Activated CD8-positive, alpha-beta memory T cell treated with anti-CD3 and anti-CD28 coated beads for 1 hour (primary cell): ENCODE data around the gene SEC63.
A peak's percentile ranks its signal among the peaks of the same experiment; 100 is the strongest.
"Not testable (repeated sequence)": the region's sequence is repeated elsewhere in the genome, so short reads cannot be mapped to it uniquely, and the experiment has no call there.

Source experiments
- DNase-seq, 2 donors: peaks; one replicate each; pipeline ENCODE4 v3.0.0-alpha.2; 2020; ENCODE audit warnings: low read depth in 1 of 2; ENCODE audit errors: extremely low read depth in 1 of 2

Gene SEC63

DNA sequence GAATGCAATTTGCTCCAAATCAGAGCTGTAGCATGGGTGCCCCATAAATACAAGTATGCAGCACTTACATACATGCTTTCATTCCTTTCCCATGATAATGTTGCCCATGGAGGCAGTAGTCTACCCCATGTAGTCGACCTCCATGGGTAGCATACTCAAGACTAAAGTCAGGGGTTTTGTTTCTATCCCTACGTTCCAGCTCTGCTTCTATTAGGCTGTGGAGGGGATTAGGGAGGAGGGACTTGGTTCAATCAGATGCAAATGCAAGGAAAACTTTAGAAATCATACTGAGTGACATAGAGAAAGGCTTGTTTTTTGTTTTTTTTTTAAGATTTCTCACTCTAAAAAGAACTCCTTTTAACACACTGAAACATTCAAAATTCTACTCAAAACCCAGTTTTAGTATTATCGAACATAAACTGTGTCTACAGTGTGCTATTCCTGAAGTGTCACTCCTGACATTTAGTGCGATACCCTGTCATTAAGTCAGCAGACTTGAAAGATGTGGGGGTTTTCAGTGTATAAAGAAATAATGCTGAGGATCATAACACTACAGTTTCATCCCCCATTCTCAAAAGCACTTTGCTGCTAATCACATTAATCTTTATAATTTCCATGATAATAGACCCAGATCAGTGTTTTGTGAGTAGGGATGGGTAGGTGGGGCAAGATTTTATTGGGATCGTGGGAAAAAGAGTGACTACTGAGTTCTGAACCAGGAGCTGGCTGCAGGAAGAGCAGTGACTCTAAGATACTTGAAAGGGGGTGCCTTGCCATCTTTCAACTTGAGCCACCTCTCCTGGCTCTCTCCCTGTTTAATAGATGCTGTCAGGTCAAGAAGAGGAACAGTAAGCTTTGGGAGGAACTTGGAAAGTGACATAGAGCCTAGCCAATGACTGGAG, 93.5 kb downstream of the SEC63 start:
- no peak for DNase-seq

DNA sequence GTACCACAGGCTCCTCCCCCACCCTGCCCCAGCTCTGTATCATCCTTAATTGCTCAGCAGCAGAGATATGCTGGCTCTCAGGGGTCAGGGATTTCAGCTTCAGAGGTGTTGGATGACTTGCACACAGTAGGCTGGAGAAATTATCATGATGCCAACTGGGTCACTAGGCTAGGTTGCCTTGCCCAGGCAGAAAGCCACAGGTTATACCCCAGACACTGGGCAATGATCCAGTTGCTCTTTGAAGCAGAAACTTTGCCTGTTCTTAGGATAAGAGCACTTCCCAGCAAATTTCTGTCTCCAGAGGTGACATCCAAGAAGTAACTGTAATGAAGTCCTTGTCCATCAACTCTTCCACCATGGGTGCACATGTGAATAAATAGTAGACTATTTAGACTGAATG, 95.6 kb downstream of the SEC63 start:
- no peak for DNase-seq

DNA sequence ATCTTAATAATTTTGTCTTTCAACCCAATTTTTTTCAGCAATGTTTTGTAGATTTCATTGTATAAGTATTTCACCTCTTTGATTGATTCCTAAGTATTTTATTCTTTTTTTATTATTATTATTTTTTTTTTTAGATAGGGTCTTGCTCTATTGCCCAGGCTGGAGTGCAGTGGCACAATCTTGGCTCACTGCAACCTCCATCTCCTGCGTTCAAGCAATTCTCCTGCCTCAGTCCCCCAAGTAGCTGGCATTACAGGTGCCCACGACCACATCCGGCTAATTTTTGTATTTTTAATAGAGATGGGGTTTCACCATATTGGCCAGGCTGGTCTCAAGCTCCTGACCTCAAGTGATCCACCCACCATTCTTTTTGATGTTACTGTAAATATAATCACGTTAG, 97.0 kb downstream of the SEC63 start:
- not testable (repeated sequence) for DNase-seq

DNA sequence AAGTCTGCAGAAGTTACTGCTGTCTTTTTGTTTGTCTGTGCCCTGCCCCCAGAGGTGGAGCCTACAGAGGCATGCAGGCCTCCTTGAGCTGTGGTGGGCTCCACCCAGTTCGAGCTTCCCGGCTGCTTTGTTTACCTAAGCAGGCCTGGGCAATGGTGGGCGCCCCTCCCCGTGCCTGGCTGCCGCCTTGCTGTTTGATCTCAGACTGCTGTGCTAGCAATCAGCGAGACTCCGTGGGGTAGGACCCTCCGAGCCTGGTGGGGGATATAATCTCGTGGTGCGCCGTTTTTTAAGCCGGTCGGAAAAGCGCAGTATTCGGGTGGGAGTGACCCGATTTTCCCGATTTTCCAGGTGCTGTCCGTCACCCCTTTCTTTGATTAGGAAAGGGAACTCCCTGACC, 97.9 kb downstream of the SEC63 start:
- not testable (repeated sequence) for DNase-seq

DNA sequence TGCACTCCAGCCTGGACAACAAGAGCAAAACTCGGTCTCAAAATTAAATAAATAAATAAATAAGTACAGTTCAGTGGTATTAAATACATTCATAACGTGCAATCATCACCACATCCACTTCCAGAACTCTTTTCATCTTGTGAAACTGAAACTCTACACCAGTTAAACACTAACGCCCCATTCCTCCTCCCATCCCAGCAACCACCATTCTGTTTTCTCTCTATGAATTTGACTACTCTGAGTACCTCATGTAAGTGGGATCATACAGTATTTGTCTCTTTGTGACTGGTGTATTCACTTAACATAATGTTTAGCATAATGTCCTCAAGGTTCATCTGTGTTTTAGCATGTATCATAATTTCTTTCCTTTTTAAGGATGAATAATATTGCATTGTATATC, 104.8 kb downstream of the SEC63 start:
- DNase-seq: no peak

DNA sequence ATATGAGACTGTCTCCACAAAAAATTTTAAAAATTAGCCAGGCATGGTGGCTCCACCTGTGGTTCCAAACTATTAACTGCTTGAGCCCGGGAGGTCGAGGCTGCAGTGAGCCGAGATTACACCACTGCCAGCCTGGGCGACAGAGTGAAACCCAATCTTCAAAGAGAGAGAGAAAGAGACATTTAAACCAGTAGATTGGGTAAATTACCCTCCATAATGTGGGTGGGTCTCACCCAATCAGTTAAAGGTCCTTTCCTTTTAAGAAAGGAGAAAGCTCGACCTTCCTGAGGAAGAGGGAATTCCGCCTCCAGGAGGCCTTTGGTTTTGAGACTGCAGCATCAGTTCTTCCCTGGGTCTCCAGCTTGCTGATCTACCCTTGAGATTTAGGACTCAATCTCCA, 108.7 kb downstream of the SEC63 start:
- no peak for DNase-seq

DNA sequence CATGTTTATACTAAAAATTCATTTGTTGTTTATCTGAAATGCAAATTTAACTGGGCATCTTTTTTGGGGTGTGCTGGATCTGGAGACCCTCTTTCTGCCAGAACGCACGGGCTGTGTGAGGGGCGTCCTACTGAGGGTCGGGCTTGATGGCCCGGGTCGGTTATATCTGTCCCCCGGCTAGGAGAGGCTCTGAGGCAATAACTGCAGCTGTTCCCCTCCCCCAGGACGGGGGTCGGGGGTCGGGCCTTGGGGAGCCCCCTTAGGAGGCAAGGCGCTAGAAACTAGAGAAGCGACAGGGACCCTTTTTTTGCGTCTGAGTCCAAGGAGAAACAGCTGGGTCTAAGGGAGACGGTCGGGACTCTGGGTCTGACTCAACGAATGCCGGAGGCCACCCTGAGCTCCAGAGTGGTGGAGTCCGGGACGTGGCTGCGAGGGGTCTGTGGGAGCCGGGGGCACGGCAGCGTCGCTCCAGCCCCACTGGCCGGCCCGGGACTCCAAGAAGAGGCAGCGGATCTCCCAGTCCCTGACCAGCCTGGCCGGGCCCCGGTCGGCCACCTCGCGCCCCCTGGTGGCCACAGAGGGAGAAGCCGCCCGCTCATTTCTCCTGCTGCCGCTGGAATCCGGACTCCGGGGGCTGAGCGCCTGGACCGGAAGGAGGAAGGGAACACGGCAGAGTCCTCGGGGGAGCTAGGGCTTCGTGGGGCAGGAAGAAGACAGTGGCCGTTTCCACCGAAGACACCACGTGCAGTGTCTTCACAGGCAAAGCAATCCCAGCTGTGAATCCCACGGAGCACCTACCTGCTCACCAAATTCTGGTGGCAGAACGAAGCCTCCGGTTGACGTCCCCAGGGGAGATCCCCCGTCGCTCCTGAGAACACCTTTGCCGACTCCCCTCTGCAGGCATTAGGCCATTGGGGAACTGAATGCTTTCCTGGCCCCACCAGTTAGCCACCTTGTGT, 109.9 kb downstream of the SEC63 start:
- peak; percentile 53 to 75 for DNase-seq

DNA sequence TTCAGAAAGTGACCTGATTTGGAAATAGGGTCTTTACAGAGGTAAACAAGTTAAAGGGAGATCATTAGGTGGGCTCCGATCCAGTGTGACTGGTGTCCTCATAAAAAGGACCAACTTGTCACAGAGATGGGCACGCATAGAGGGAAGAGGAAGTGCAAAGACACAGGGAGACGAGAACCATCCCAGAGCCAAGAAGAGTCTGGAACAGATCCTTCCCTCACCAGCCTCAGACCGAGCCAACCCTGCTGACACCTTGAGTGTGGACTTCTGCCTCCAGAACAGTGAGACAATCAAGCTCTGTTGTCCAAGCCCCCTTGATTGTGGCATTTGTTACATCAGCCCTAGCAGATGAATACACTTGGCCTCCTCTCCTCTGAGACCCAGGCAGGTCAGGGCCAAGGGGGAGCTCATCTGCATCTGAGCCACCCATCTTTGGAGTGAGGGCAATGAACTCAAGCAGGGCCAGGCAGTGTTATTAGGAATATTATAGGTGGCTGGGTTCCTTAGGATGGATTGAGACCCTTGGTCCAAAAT, 111.7 kb downstream of the SEC63 start:
- no peak for DNase-seq

DNA sequence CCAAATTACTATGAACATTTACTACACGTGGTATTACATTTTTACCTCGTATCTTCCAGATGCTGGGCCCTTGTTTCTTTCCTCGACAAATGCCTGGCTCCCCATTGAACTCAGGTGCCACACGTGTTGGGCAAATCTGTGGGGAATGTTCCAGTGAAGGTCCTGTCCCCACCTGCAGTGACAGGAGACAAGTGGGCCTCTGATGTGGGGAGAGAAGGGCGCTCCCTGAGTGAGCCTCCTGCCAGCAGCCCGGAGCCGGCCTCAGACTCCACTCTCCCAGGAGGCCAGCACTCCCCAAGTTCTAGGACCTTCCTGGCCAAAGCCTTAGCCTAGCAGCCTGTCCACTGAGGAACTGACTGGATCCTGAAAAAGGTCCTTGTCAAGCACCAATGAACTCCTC, 112.2 kb downstream of the SEC63 start:
- DNase-seq: no peak

DNA sequence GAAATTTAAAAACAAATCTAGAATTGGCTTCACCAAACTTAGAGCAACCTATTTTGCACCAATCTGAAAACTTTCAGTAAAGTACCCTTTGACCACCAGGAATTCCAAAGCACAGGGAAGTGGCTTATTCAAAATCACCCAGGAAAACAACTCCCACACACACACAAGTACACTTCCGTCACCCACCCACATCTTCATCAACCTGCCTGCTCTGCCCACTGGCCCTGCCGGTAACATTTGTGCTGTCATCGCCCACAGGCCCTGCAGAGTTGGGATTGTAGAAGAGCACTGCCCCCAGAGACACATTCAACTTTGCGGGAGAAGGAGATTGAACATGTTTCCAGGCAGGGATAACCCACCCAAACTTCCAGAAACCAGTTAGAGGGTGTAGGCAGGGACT, 114.6 kb downstream of the SEC63 start:
- no peak for DNase-seq

DNA sequence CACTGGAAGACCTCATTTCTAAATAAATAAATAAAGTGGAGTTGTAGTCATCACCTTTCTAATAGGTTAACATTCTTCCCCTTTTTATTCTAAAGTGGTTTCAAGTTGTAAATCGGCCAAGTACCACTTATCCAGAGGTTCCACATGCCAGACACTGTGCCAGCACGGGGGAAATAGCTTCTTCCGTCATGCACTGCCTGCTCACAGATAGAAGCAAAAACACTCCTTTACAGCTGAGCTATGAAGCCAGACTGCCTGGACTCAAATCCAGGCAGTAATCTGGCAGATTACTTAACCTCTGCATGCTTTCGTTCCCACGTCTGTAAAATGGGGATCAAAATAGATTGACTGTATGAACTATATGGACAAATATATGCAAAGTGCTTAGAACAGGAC, 116.7 kb downstream of the SEC63 start:
- DNase-seq: no peak

DNA sequence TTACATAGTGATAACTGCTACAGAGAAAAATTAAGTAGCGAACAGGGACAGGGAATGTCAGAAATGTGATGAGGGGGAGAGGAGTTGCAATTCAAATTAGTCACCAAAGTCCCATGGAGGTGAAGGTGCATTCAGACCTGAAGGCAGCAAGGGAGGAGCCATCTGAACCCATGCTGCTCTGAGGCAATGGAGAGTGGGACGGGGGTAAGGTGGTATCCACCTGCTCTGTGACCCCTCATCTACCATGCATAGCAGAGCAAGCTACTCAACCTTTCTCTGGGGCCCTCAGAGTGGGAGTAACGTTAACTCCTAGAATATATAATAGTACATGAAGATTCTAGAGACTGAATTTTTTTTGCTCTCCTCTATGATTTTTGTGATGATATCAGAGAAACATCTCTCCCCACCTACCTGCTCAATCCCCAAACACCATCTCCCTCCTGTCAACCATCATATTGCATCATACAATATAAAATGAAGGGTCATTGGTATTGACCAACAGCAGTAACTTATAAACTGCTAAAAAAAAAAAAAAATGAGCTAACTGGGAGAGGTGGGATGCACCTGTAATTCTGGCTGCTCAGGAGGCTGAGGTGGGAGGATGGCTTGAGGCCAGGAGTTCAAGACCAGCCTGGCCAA, 117.3 kb downstream of the SEC63 start:
- no peak for DNase-seq

DNA sequence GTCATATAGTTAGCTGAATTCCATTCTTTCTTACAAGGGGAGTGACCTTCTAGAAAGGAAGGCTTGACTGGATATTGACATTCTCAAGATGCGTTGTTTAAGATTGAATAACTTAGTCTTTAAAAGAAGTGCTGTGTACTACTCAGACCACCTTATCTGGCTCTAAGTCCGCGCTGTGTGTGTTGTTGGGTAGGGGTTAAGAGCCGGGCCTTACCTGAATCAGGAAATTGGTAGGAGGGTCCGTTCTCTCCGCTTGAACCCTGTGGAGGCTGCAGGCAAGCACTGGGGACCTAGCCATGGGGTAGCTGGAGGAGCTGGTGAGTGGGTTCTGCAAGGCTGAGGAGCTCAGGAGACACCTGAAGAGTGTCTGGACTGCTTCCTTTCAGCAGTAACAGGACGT, 124.9 kb downstream of the SEC63 start:
- DNase-seq: no peak

DNA sequence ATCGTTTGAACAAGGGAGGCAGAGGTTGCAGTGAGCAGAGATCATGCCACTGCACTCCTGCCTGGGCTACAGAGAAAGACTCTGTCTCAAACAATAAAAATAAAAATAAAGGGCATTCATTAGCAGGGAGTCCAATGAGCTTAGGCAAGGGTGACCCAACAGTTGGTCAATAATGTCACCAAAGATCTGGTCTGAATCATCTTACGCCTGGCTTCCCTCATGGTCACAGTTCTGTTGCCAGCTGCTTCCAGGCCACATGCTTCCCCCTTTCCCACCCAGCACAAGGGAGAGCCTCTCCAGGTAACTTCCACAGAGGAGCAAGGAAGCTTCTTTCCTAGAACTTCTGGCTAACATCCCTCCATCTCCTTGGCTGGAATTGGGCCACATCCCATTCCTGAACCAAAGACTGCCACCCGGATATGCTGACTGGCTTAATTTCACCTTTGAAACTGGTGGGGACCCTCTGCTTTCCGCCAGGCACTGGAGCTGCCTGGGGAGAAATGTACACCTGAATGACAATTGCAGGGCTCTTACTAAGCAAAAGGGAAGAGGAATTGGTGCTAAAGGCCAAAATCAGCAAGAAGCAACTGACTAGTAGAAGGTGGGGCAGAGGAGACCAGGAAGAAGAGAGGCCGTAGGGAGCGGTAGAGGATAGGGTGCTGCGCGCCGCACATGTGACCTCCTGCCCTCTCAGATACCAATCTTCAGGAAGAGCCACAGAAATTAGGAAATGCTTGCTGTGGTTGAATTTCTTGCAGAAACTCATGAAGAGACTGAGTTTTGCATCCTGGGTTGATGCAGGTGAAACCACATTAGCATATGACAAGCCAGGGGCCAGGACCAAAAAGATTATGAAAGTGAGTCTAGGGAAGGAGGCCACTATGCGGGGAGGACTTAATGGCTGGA, 125.6 kb downstream of the SEC63 start:
- no peak for DNase-seq

DNA sequence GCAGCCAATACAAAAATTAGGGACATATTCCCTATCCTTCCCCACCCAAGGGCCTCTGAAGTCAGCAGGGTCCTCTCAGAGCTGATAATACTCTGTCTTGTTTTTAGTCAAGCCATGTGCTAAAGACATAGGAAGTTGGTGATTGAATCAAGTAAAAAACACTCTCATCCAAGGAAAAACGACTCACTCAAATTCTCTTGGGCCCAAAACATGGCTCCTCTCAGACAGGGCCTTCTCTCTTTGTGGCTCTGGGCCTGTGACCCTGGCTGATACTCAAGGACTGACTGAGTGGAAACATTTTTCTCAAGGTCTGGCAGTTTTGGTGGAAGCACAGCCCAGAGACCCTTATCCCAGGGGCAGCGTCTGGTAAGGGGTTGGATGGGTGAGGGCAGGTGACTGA, 127.9 kb downstream of the SEC63 start:
- DNase-seq: no peak

DNA sequence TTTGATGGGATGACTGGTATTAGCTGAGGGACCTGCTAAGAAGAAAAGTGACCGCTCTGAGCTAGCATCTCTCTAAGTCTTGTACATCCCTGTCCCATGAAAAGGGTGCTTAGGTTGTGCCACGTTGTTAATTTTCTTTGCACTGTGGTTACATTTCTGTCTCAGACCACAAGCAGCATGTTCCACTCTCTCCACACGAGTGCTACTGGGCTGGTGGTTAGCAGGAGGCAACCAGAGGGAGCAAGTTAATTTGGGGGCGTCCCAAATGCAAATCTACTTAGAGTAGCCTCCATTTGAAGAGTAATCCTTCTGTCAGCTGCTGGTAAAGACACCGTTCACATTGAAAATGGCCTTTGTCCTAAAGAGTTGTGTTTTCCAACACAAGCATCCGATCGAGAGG, 130.5 kb downstream of the SEC63 start:
- DNase-seq: no peak

DNA sequence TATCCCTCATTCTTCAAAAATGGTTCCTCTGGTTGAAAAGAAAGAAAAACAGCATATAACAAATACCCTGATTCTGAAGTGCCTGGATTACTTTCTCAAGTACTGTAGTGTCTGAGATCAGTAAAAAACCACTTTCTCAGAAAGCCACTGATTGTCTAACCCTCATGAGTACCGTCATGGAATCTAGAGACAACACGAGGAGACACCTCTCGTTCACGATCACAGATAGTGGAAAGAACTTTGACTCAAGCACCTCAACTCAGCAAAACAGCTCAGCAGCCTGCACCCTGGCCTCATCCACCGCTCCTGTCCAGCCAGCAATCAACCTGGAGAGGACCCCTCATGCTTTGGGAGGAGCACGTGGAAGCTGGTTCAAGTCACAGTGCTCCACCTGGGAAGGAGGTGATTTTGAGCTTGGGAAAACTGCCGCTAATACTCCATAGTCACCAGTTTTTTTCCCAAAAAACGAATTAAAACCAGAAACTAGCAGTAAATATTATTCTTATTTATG, 134.9 kb downstream of the SEC63 start:
- DNase-seq: peak; percentile 33 to 47

DNA sequence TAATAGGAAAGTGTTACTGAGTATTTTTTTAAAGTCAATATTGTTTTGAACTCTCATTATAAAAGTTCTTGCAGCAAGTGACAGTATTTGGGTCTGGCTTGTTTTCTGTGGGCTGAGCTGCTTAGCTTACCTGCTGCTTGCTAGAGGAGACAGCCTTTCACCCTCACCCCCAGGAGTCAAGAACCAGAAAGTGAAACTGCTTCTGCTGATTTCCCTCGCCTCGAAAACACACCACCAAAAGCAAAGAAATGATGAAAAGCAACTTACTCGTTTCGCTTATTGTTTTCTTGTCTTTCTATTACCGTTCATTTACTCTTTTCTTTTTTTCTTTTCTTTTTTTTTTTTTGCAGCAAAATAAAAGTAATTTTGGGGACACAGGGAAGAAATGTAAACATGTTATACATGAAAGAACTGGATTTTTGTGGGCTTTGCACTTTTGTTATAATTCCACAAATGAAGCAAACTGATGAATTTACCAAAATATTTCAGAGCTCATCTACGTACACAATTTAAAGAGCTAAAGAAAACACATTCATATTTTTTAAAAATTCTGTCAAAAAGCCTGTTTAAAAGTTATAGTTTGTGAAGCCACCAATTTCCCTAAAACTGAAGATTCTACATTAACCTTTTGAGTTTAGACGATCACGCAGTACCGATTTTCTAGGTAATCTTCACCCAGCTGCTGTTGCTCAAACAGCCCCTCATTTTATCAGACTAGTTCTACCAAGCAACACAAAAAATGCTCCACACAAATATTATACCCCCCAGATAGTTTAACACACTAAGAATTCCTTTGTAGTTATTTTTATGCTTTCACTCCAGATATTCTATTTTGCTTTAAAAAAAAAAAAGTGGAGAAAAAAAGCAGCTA, 135.6 kb downstream of the SEC63 start:
- no peak for DNase-seq

DNA sequence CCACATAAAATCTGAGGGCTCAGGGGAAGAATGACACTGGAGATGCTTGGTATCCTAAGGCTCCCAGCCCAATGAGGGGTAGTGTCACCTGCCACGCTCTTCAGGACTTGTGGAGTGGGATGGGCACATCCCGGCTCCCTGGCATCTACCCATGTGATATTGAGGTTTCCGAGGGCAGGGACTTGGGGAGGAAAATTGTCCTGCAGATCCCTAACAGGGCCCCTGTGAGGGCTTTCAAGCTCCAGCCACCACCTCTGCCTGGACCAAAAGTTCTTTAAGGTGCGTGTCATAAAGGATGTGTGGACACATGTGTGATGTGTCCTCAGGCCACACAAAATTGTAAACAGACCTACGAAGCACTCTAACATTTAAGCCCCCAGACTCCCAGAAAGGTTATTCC, 136.4 kb downstream of the SEC63 start:
- no peak for DNase-seq
